ENCODE results near the gene COL6A1. TPM values are rescaled to one million over a fixed set of nuclear protein-coding genes. Genes with fewer than 3 reads are reported as not detected.

Gene COL6A1
- total RNA-seq = 100 to 1,000 TPM in 1 of 2 donors, 10 to 100 TPM in 1; 39.8 to 131 TPM

GRCh38 chr21:45981151-45982091 is at the start of gene COL6A1:
Gene COL6A1 (plus strand): TSS chr21:45981770. CDS start chr21:45981851, 81 bp downstream.
- peak within 1 kb of the TSS; percentile 77 for H3K27ac ChIP-seq
- no peaks in the 10 kb centered on the region for H3K36me3 ChIP-seq
- intact Hi-C loops (cut with DNase I) = loop anchor here (5.0 kb wide), 1 partner anchor 116 kb away; the partner anchor contains the start of gene COL6A2
- peak within 1 kb of the TSS; percentile 69 for H3K4me3 ChIP-seq
- peak within 1 kb of the TSS; percentile 55 to 78 for H3K9ac ChIP-seq (ENCODE audit: low read depth in 2 of 2, low read length in 2 of 2)
- no peaks in the 10 kb centered on the region for H3K9me3 ChIP-seq
- peaks cover 19% of the 10 kb centered on the region for H3K27me3 ChIP-seq
- H3K4me1 ChIP-seq = no peaks in the 10 kb centered on the region
- DNase-seq = peak; percentile 61
- no peak for TF ChIP-seq CTCF (IDR thresholded peaks at IDR 0.05)

GRCh38 chr21:45932922-45933502 is 48.6 kb upstream of the COL6A1 start:
- no peaks in the 10 kb centered on the region for H3K4me1 ChIP-seq
- no peak overlapping the region for H3K9ac ChIP-seq (ENCODE audit: low read depth in 2 of 2, low read length in 2 of 2)
- intact Hi-C loops (cut with DNase I) = no loop called here
- DNase-seq = no peak
- no peaks in the 10 kb centered on the region for H3K27me3 ChIP-seq
- no peaks in the 10 kb centered on the region for H3K36me3 ChIP-seq
- TF ChIP-seq CTCF (IDR thresholded peaks at IDR 0.05) = no peak
- H3K9me3 ChIP-seq = no peaks in the 10 kb centered on the region
- H3K4me3 ChIP-seq = no peak overlapping the region
- H3K27ac ChIP-seq = no peak overlapping the region

- H3K27me3 ChIP-seq = no peaks in the 10 kb centered on the region
- no peak overlapping the region for H3K4me3 ChIP-seq
- no peak overlapping the region for H3K27ac ChIP-seq
- no peaks in the 10 kb centered on the region for H3K4me1 ChIP-seq
- no peak for TF ChIP-seq CTCF (IDR thresholded peaks at IDR 0.05)
- no peak overlapping the region for H3K9ac ChIP-seq (ENCODE audit: low read depth in 2 of 2, low read length in 2 of 2)
- no peaks in the 10 kb centered on the region for H3K9me3 ChIP-seq
- no peak for DNase-seq
- no peaks in the 10 kb centered on the region for H3K36me3 ChIP-seq
- intact Hi-C loops (cut with DNase I) = no loop called here
These were observed 47.5 kb upstream of the COL6A1 start for GRCh38 chr21:45934085-45934484.

- DNase-seq = no peak
These were observed 47.0 kb upstream of the COL6A1 start for GRCh38 chr21:45934554-45934953.

More at GRCh38 chr21:45934554-45934953, 47.0 kb upstream of the COL6A1 start:
- intact Hi-C loops (cut with DNase I) = no loop called here
- H3K9ac ChIP-seq (ENCODE audit: low read depth in 2 of 2, low read length in 2 of 2) = no peak overlapping the region
- H3K27me3 ChIP-seq = no peaks in the 10 kb centered on the region
- no peak overlapping the region for H3K4me3 ChIP-seq
- H3K27ac ChIP-seq = no peak overlapping the region
- no peaks in the 10 kb centered on the region for H3K9me3 ChIP-seq
- no peaks in the 10 kb centered on the region for H3K4me1 ChIP-seq
- no peaks in the 10 kb centered on the region for H3K36me3 ChIP-seq
- no peak for TF ChIP-seq CTCF (IDR thresholded peaks at IDR 0.05)

Measured in colonic mucosa (tissue), 4 donors.